MM.1S (cell line): ENCODE measurements around the gene MYOZ3.

Experiments used
- DNase-seq: peaks from one replicate; pipeline ENCODE4 v3.0.0-alpha.2; 2015
- H2AFZ ChIP-seq: fragments of 300-600 bp; sonication (generic); 2 replicates; pipeline ENCODE4 v1.6.0; 2016; ENCODE audit warnings: antibody characterized with exemption, low read length
- H3F3A ChIP-seq: fragments of 300-600 bp; sonication (generic); 2 replicates; pipeline ENCODE4 v1.6.1; 2016; ENCODE audit warnings: mild to moderate bottlenecking, antibody characterized with exemption, low read length, moderate library complexity, mixed read lengths; ENCODE audit not compliant: insufficient read depth
- H3K27ac ChIP-seq: fragments of 300-600 bp; sonication (generic); 2 replicates; pipeline ENCODE4 v1.5.1; 2016; ENCODE audit warnings: mild to moderate bottlenecking, low read length
- H3K27me3 ChIP-seq: fragments of 300-600 bp; sonication (generic); replicated peaks from 2 replicates; pipeline ENCODE4 v1.6.0; 2016; ENCODE audit warnings: low read length; ENCODE audit not compliant: insufficient read depth
- H3K36me3 ChIP-seq: fragments of 300-600 bp; sonication (generic); replicated peaks from 2 replicates; pipeline ENCODE4 v1.6.1; 2016; ENCODE audit warnings: mild to moderate bottlenecking, low read length, mixed read lengths; ENCODE audit not compliant: insufficient read depth
- H3K4me1 ChIP-seq: fragments of 300-600 bp; sonication (generic); 2 replicates; pipeline ENCODE4 v1.6.1; 2016; ENCODE audit warnings: low read length, mixed read lengths
- H3K4me2 ChIP-seq: fragments of 300-600 bp; sonication (generic); 2 replicates; pipeline ENCODE4 v1.6.0; 2016; ENCODE audit warnings: low read depth, low read length
- H3K4me3 ChIP-seq: fragments of 300-600 bp; sonication (generic); 2 replicates; pipeline ENCODE4 v1.5.1; 2016; ENCODE audit warnings: low read length, mixed read lengths
- H3K79me2 ChIP-seq: fragments of 300-600 bp; sonication (generic); 2 replicates; pipeline ENCODE4 v1.6.1; 2016; ENCODE audit warnings: mixed run types, low read length, mixed read lengths
- H3K9ac ChIP-seq: fragments of 300-600 bp; sonication (generic); 2 replicates; pipeline ENCODE4 v1.6.1; 2016; ENCODE audit warnings: low read length, mixed read lengths
- H3K9me2 ChIP-seq: fragments of 300-600 bp; sonication (generic); replicated peaks from 2 replicates; pipeline ENCODE4 v1.6.1; 2016; ENCODE audit warnings: mild to moderate bottlenecking, low read length, mixed read lengths; ENCODE audit not compliant: insufficient read depth
- H3K9me3 ChIP-seq: fragments of 300-600 bp; sonication (generic); replicated peaks from 2 replicates; pipeline ENCODE4 v1.6.1; 2016; ENCODE audit warnings: mild to moderate bottlenecking, low read length, mixed read lengths; ENCODE audit not compliant: insufficient read depth
- H4K20me1 ChIP-seq: fragments of 300-600 bp; sonication (generic); 2 replicates; pipeline ENCODE4 v1.6.1; 2016; ENCODE audit warnings: mild to moderate bottlenecking, low read length, moderate library complexity, mixed read lengths; ENCODE audit not compliant: insufficient read depth
- CTCF ChIP-seq: fragments of 300-600 bp; sonication (generic); IDR thresholded peaks from 2 replicates; pipeline ENCODE4 v1.5.1; 2016; ENCODE audit warnings: antibody characterized with exemption, low read length, mixed read lengths
- EZH2 ChIP-seq: fragments of 300-600 bp; sonication (generic); optimal IDR thresholded peaks from 2 replicates; pipeline ENCODE3; 2017; ENCODE audit warnings: low read depth, mild to moderate bottlenecking, antibody characterized with exemption, low read length, mixed read lengths
- EZH2phosphoT487 ChIP-seq: fragments of 300-600 bp; sonication (generic); IDR thresholded peaks from 2 replicates; pipeline ENCODE4 v1.6.1; 2018; ENCODE audit warnings: antibody characterized with exemption, low read length

The MYOZ3 gene

GRCh38 chr5:150651924-150652671 lies 9.0 kb upstream of the MYOZ3 start:
- Histone ChIP-seq H3K4me1 (no peaks in the 10 kb centered on the region), H3F3A (no peaks in the 10 kb centered on the region), H3K4me2 (no peak overlapping the region), H3K36me3 (no peaks in the 10 kb centered on the region), H3K27me3 (peaks cover 15% of the 10 kb centered on the region), H3K9me3 (no peaks in the 10 kb centered on the region), H2AFZ (no peak overlapping the region), H3K9ac (no peak overlapping the region), H3K27ac (no peak overlapping the region), H3K79me2 (no peaks in the 10 kb centered on the region), H3K9me2 (no peaks in the 10 kb centered on the region), H4K20me1 (no peaks in the 10 kb centered on the region), H3K4me3 (no peak overlapping the region)
- TF ChIP-seq CTCF (no peak), EZH2phosphoT487 (no peak), EZH2 (no peak)
- no peak for DNase-seq

- DNase-seq, result no peak
- Histone ChIP-seq H3K9me3 (no peaks in the 10 kb centered on the region), H3K9me2 (no peaks in the 10 kb centered on the region), H3K27ac (no peak overlapping the region), H3K4me2 (no peak overlapping the region), H3K9ac (no peak overlapping the region), H3F3A (no peaks in the 10 kb centered on the region), H2AFZ (no peak overlapping the region), H3K4me3 (no peak overlapping the region), H3K36me3 (no peaks in the 10 kb centered on the region), H3K4me1 (no peaks in the 10 kb centered on the region), H3K27me3 (peaks cover 15% of the 10 kb centered on the region), H4K20me1 (no peaks in the 10 kb centered on the region), H3K79me2 (no peaks in the 10 kb centered on the region)
- TF ChIP-seq CTCF, result no peak
These were observed 7.8 kb upstream of the MYOZ3 start for GRCh38 chr5:150653145-150653761.

GRCh38 chr5:150653762-150654556 lies 7.1 kb upstream of the MYOZ3 start:
- Histone ChIP-seq H3K9me3 (no peaks in the 10 kb centered on the region), H3F3A (no peaks in the 10 kb centered on the region), H3K36me3 (no peaks in the 10 kb centered on the region), H4K20me1 (no peaks in the 10 kb centered on the region), H3K4me1 (no peaks in the 10 kb centered on the region), H3K9ac (no peak overlapping the region), H2AFZ (no peak overlapping the region), H3K4me3 (no peak overlapping the region), H3K79me2 (no peaks in the 10 kb centered on the region), H3K27ac (no peak overlapping the region), H3K4me2 (no peak overlapping the region), H3K9me2 (no peaks in the 10 kb centered on the region), H3K27me3 (peaks cover 15% of the 10 kb centered on the region)
- no peak for DNase-seq
- TF ChIP-seq EZH2phosphoT487 (no peak), EZH2 (no peak), CTCF (no peak)
